Activated naive CD8-positive, alpha-beta T cell treated with anti-CD3 and anti-CD28 coated beads for 36 hours (primary cell): ENCODE measurements around the gene PDZD4. TPM values are rescaled to one million over a fixed set of nuclear protein-coding genes. Genes with fewer than 3 reads are reported as not detected.
A peak's percentile ranks its signal among the peaks of the same experiment; 100 is the strongest.
"Not testable (repeated sequence)": the region's sequence is repeated elsewhere in the genome, so short reads cannot be mapped to it uniquely, and the experiment has no call there.

Source experiments
- DNase-seq: peaks from one replicate; pipeline ENCODE4 v3.0.0; 2021
- H3K27ac Mint-ChIP-seq: one replicate; pipeline ENCODE4 v1.8.0; 2022; ENCODE audit warnings: mild to moderate bottlenecking, moderate library complexity, mixed read lengths
- H3K27me3 Mint-ChIP-seq: one replicate; pipeline ENCODE4 v1.8.0; 2022; ENCODE audit warnings: mild to moderate bottlenecking, mixed read lengths
- H3K36me3 Mint-ChIP-seq: one replicate; pipeline ENCODE4 v1.8.0; 2021; ENCODE audit warnings: mild to moderate bottlenecking, mixed read lengths
- H3K4me1 Mint-ChIP-seq: one replicate; pipeline ENCODE4 v1.8.0; 2021; ENCODE audit warnings: mixed read lengths
- H3K4me3 Mint-ChIP-seq: one replicate; pipeline ENCODE4 v1.8.0; 2022; ENCODE audit warnings: mild to moderate bottlenecking, moderate library complexity, mixed read lengths
- H3K9me3 Mint-ChIP-seq: one replicate; pipeline ENCODE4 v1.8.0; 2022; ENCODE audit warnings: mixed read lengths
- total RNA-seq, 2 experiments: library from RNA; stranded (reverse); gene quantifications; one replicate each; pipeline ENCODE4 v1.2.3, GENCODE V29; 2021

Gene PDZD4
- total RNA-seq, 2 experiments from 2014 or later = 0.38 to 0.70 TPM

GRCh38 chrX:153831429-153832150 lies 1.2 kb upstream of the PDZD4 start:
- Mint-ChIP-seq H3K36me3 (no peaks in the 10 kb centered on the region), H3K9me3 (no peaks in the 10 kb centered on the region), H3K27me3 (peaks cover 9% of the 10 kb centered on the region), H3K4me3 (peak overlapping the region; percentile 32), H3K4me1 (peaks cover 2% of the 10 kb centered on the region), H3K27ac (no peak overlapping the region)
- DNase-seq = no peak

- H3K4me3 Mint-ChIP-seq = peak overlapping the region; percentile 25
- peaks cover 9% of the 10 kb centered on the region for H3K27me3 Mint-ChIP-seq
- DNase-seq = no peak
- H3K36me3 Mint-ChIP-seq = no peaks in the 10 kb centered on the region
- H3K9me3 Mint-ChIP-seq = no peaks in the 10 kb centered on the region
- H3K4me1 Mint-ChIP-seq = peaks cover 2% of the 10 kb centered on the region
- H3K27ac Mint-ChIP-seq = no peak overlapping the region
These were observed 490 bp upstream of the PDZD4 start for GRCh38 chrX:153830640-153831428.

GRCh38 chrX:153829549-153829798 lies 870 bp downstream of the PDZD4 start:
- H3K4me1 Mint-ChIP-seq = peaks cover 2% of the 10 kb centered on the region
- H3K27me3 Mint-ChIP-seq = peaks cover 9% of the 10 kb centered on the region
- H3K4me3 Mint-ChIP-seq = no peak overlapping the region
- peak; percentile 4 for DNase-seq
- H3K9me3 Mint-ChIP-seq = no peaks in the 10 kb centered on the region
- no peaks in the 10 kb centered on the region for H3K36me3 Mint-ChIP-seq
- H3K27ac Mint-ChIP-seq = no peak overlapping the region

GRCh38 chrX:153828723-153829548 lies 1.4 kb downstream of the PDZD4 start:
- no peaks in the 10 kb centered on the region for H3K36me3 Mint-ChIP-seq
- no peak overlapping the region for H3K27ac Mint-ChIP-seq
- H3K4me3 Mint-ChIP-seq = no peak overlapping the region
- peaks cover 2% of the 10 kb centered on the region for H3K4me1 Mint-ChIP-seq
- no peak for DNase-seq
- no peaks in the 10 kb centered on the region for H3K9me3 Mint-ChIP-seq
- H3K27me3 Mint-ChIP-seq = peaks cover 9% of the 10 kb centered on the region

GRCh38 chrX:153828308-153828707 lies 2.0 kb downstream of the PDZD4 start:
- H3K4me3 Mint-ChIP-seq = no peak overlapping the region

GRCh38 chrX:153827903-153828302 lies 2.4 kb downstream of the PDZD4 start:
- Mint-ChIP-seq H3K4me3 (no peak overlapping the region), H3K27me3 (peaks cover 9% of the 10 kb centered on the region), H3K4me1 (peaks cover 2% of the 10 kb centered on the region), H3K9me3 (no peaks in the 10 kb centered on the region), H3K36me3 (no peaks in the 10 kb centered on the region), H3K27ac (no peak overlapping the region)
- DNase-seq = no peak

More at GRCh38 chrX:153828308-153828707, 2.0 kb downstream of the PDZD4 start:
- no peak overlapping the region for H3K27ac Mint-ChIP-seq
- DNase-seq = no peak
- peaks cover 2% of the 10 kb centered on the region for H3K4me1 Mint-ChIP-seq
- no peaks in the 10 kb centered on the region for H3K9me3 Mint-ChIP-seq
- peaks cover 9% of the 10 kb centered on the region for H3K27me3 Mint-ChIP-seq
- no peaks in the 10 kb centered on the region for H3K36me3 Mint-ChIP-seq

GRCh38 chrX:153827016-153827415 lies 3.3 kb downstream of the PDZD4 start:
- no peak for DNase-seq
- Mint-ChIP-seq H3K9me3 (no peaks in the 10 kb centered on the region), H3K36me3 (no peaks in the 10 kb centered on the region), H3K4me1 (peaks cover 8% of the 10 kb centered on the region), H3K27me3 (peaks cover 9% of the 10 kb centered on the region), H3K27ac (no peak overlapping the region), H3K4me3 (no peak overlapping the region)

- peaks cover 10% of the 10 kb centered on the region for H3K4me1 Mint-ChIP-seq
These were observed 5.3 kb downstream of the PDZD4 start for GRCh38 chrX:153825042-153825441.

GRCh38 chrX:153824348-153824747 lies 6.0 kb downstream of the PDZD4 start:
- Mint-ChIP-seq H3K27ac (no peak overlapping the region), H3K9me3 (no peaks in the 10 kb centered on the region), H3K4me1 (peaks cover 10% of the 10 kb centered on the region), H3K27me3 (peaks cover 4% of the 10 kb centered on the region), H3K36me3 (no peaks in the 10 kb centered on the region), H3K4me3 (no peak overlapping the region)
- no peak for DNase-seq

More at GRCh38 chrX:153825042-153825441, 5.3 kb downstream of the PDZD4 start:
- Mint-ChIP-seq H3K36me3 (no peaks in the 10 kb centered on the region), H3K27me3 (peaks cover 4% of the 10 kb centered on the region), H3K4me3 (no peak overlapping the region), H3K9me3 (no peaks in the 10 kb centered on the region), H3K27ac (no peak overlapping the region)
- no peak for DNase-seq

- no peak overlapping the region for H3K27ac Mint-ChIP-seq
- no peaks in the 10 kb centered on the region for H3K9me3 Mint-ChIP-seq
- H3K27me3 Mint-ChIP-seq = no peaks in the 10 kb centered on the region
- H3K4me3 Mint-ChIP-seq = no peak overlapping the region
- H3K36me3 Mint-ChIP-seq = no peaks in the 10 kb centered on the region
- no peak for DNase-seq
- peaks cover 18% of the 10 kb centered on the region for H3K4me1 Mint-ChIP-seq
These were observed 9.3 kb downstream of the PDZD4 start for GRCh38 chrX:153821066-153821465.

GRCh38 chrX:153820601-153821000 lies 9.7 kb downstream of the PDZD4 start:
- Mint-ChIP-seq H3K27ac (no peak overlapping the region), H3K27me3 (no peaks in the 10 kb centered on the region), H3K9me3 (no peaks in the 10 kb centered on the region), H3K36me3 (no peaks in the 10 kb centered on the region), H3K4me3 (no peak overlapping the region), H3K4me1 (peaks cover 18% of the 10 kb centered on the region)
- no peak for DNase-seq

GRCh38 chrX:153819384-153820040 lies 10.8 kb downstream of the PDZD4 start:
- H3K9me3 Mint-ChIP-seq = no peaks in the 10 kb centered on the region
- peaks cover 3% of the 10 kb centered on the region for H3K27me3 Mint-ChIP-seq
- H3K27ac Mint-ChIP-seq = no peak overlapping the region
- H3K4me1 Mint-ChIP-seq = peaks cover 22% of the 10 kb centered on the region
- no peaks in the 10 kb centered on the region for H3K36me3 Mint-ChIP-seq
- H3K4me3 Mint-ChIP-seq = peak overlapping the region; percentile 37
- no peak for DNase-seq

- Mint-ChIP-seq H3K9me3 (no peaks in the 10 kb centered on the region), H3K4me3 (peak overlapping the region; percentile 37), H3K4me1 (peaks cover 22% of the 10 kb centered on the region), H3K36me3 (no peaks in the 10 kb centered on the region), H3K27ac (no peak overlapping the region), H3K27me3 (peaks cover 3% of the 10 kb centered on the region)
- peak; percentile 62 for DNase-seq
These were observed 11.6 kb downstream of the PDZD4 start for GRCh38 chrX:153818571-153819383.

GRCh38 chrX:153818064-153818463 lies 12.3 kb downstream of the PDZD4 start:
- H3K27ac Mint-ChIP-seq, DNase-seq, H3K36me3 Mint-ChIP-seq, H3K4me3 Mint-ChIP-seq, H3K9me3 Mint-ChIP-seq, H3K27me3 Mint-ChIP-seq: not testable (repeated sequence)
- peaks cover 22% of the 10 kb centered on the region for H3K4me1 Mint-ChIP-seq
